Panc1 (cell line): Measurements from ENCODE around the gene LMO1. TPM values are rescaled to one million over a fixed set of nuclear protein-coding genes. Genes with fewer than 3 reads are reported as not detected.

Source experiments
- ATAC-seq: fragments of 200-7000 bp; cut with Tn5 transposase; 2 replicates; pipeline ENCODE4 v1.9.1; 2020; ENCODE audit warnings: mild to moderate bottlenecking, moderate library complexity
- BruUV-seq: library from RNA; stranded (reverse); fragments of 400-500 nt; replicated peaks from 2 replicates; lab custom pipeline; 2021; lab: Mats Ljungman, UMichigan
- CTCF ChIA-PET: fragments of 300-600 bp; sonication (Branson Sonifier 250); formaldehyde crosslinking; loops from one replicate; lab custom pipeline; 2022; ENCODE audit warnings: antibody characterized with exemption; lab: Charles Lee
- POLR2A ChIA-PET: fragments of 300-600 bp; sonication (Branson Sonifier 250); formaldehyde crosslinking; loops from one replicate; lab custom pipeline; 2022; ENCODE audit warnings: antibody characterized with exemption; lab: Charles Lee
- DNase-seq: peaks from one replicate; pipeline ENCODE4 v3.0.0-alpha.2; 2010; ENCODE audit warnings: low read depth, low spot score
- H3K27ac ChIP-seq: 2 replicates; pipeline ENCODE4 v1.5.1; 2011; ENCODE audit warnings: mild to moderate bottlenecking, low read length, inconsistent platforms
- H3K27me3 ChIP-seq: fragments of 200-500 bp; sonication (Bioruptor generic); 2 replicates; pipeline ENCODE4 v1.6.0; 2014; ENCODE audit warnings: low read length, inconsistent platforms; ENCODE audit not compliant: control insufficient read depth, insufficient read depth
- H3K36me3 ChIP-seq: fragments of 200-500 bp; sonication (Bioruptor generic); 2 replicates; pipeline ENCODE4 v1.5.1; 2014; ENCODE audit warnings: inconsistent platforms, mild to moderate bottlenecking, low read length, moderate library complexity; ENCODE audit not compliant: control insufficient read depth, insufficient read depth
- H3K4me1 ChIP-seq: 2 replicates; pipeline ENCODE4 v1.5.1; 2011; ENCODE audit warnings: inconsistent platforms, mild to moderate bottlenecking, low read length, moderate library complexity; ENCODE audit not compliant: control insufficient read depth, insufficient read depth
- H3K4me3 ChIP-seq, 2 experiments: 2 replicates each; pipeline ENCODE4 v1.5.1; 2011 to 2012; ENCODE audit warnings: low read depth in 2 of 2, low read length in 2 of 2, mild to moderate bottlenecking in 2 of 2, inconsistent platforms in 1 of 2, moderate library complexity in 1 of 2
- H3K9me3 ChIP-seq: fragments of 200-500 bp; sonication (Bioruptor generic); 2 replicates; pipeline ENCODE4 v1.5.1; 2014; ENCODE audit warnings: low read depth, mild to moderate bottlenecking, inconsistent platforms, low read length, moderate library complexity; ENCODE audit not compliant: control insufficient read depth, insufficient read depth
- CTCF ChIP-seq: fragments of 450-650 bp; IDR thresholded peaks from 2 replicates; pipeline ENCODE4 v1.5.1; 2017; ENCODE audit warnings: mild to moderate bottlenecking
- POLR2AphosphoS5 ChIP-seq: IDR thresholded peaks from 2 replicates; pipeline ENCODE4 v1.6.1; 2012; ENCODE audit warnings: mild to moderate bottlenecking, low read depth, low read length, moderate library complexity
- REST ChIP-seq, 2 experiments: IDR thresholded peaks; 2 replicates each; pipeline ENCODE4 v1.6.1; 2011 to 2012; ENCODE audit warnings: low read depth in 2 of 2, control low read depth in 1 of 2, low read length in 1 of 2, mild to moderate bottlenecking in 1 of 2, moderate library complexity in 1 of 2; ENCODE audit not compliant: insufficient read depth in 1 of 2
- SIN3A ChIP-seq: IDR thresholded peaks from 2 replicates; pipeline ENCODE4 v1.6.1; 2012; ENCODE audit warnings: low read depth, mild to moderate bottlenecking, low read length, moderate library complexity, borderline replicate concordance; ENCODE audit not compliant: insufficient read depth
- TCF7L2 ChIP-seq: IDR thresholded peaks from 2 replicates; pipeline ENCODE4 v1.6.1; 2011; ENCODE audit warnings: mild to moderate bottlenecking, low read depth, low read length, inconsistent platforms
- in situ Hi-C: cut with HindIII; loops from 2 replicates; pipeline ENCODE4 v1.10.0; 2016; ENCODE audit warnings: low sequenced_read_pairs, low pct_unique_long_range_greater_than_20kb
- intact Hi-C: fragments of 100-400 bp; cut with micrococcal nuclease; formaldehyde crosslinking; loops from one replicate; pipeline ENCODE4 v1.10.0; 2022; ENCODE audit not compliant: unreplicated experiment
- total RNA-seq: library from RNA; stranded (reverse); gene quantifications from one replicate; pipeline ENCODE4 v1.2.1, GENCODE V29; 2021; ENCODE audit not compliant: unreplicated experiment

LMO1 gene
- total RNA-seq, 1 experiment from 2014 or later: not detected

GRCh38 chr11:8289492-8289918 is 25.8 kb upstream of the LMO1 start:
- no peaks in the 10 kb centered on the region for H3K36me3 ChIP-seq
- intact Hi-C loops: no loop called here
- H3K27ac ChIP-seq: no peak overlapping the region
- no TSS peak for BruUV-seq
- ChIA-PET CTCF (no interaction called here), POLR2A (no interaction called here)
- TF ChIP-seq REST (IDR thresholded peaks at IDR 0.05; ENCODE audit: insufficient read depth in 1 of 2, low read depth in 2 of 2, low read length in 1 of 2) (no peak), SIN3A (no peak), POLR2AphosphoS5 (no peak), CTCF (no peak), TCF7L2 (no peak)
- no peak for DNase-seq
- in situ Hi-C loops: no loop called here
- no peak overlapping the region for H3K4me3 ChIP-seq
- peaks cover 9% of the 10 kb centered on the region for H3K27me3 ChIP-seq
- no peaks in the 10 kb centered on the region for H3K4me1 ChIP-seq
- H3K9me3 ChIP-seq: no peaks in the 10 kb centered on the region
- no peak for ATAC-seq

- DNase-seq (no peak), ATAC-seq (no peak)
- H3K4me3 ChIP-seq: no peak overlapping the region
- no peaks in the 10 kb centered on the region for H3K9me3 ChIP-seq
- no TSS peak for BruUV-seq
- no peak overlapping the region for H3K27ac ChIP-seq
- no peaks in the 10 kb centered on the region for H3K36me3 ChIP-seq
- in situ Hi-C loops: no loop called here
- ChIA-PET CTCF (no interaction called here), POLR2A (no interaction called here)
- H3K27me3 ChIP-seq: peaks cover 4% of the 10 kb centered on the region; the same call in 1 of the 2 replicates
- H3K4me1 ChIP-seq: no peaks in the 10 kb centered on the region
- intact Hi-C loops: no loop called here
- no peak for TF ChIP-seq CTCF
- no peak for TF ChIP-seq TCF7L2
- no peak for TF ChIP-seq POLR2AphosphoS5
- TF ChIP-seq REST (IDR thresholded peaks at IDR 0.05; ENCODE audit: insufficient read depth in 1 of 2, low read depth in 2 of 2, low read length in 1 of 2): no peak
- no peak for TF ChIP-seq SIN3A
These were observed 25.3 kb upstream of the LMO1 start for GRCh38 chr11:8288824-8289491.
